ENCODE data around the gene PER2. TPM values are rescaled to one million over a fixed set of nuclear protein-coding genes. Genes with fewer than 3 reads are reported as not detected.
A peak's percentile ranks its signal among the peaks of the same experiment; 100 is the strongest.

The PER2 gene
- total and polyA plus RNA-seq, 2 experiments from 2014 or later = 2.3 to 6.2 TPM

GRCh38 chr2:238225121-238225520, 63.3 kb downstream of the PER2 start:
- Histone ChIP-seq H3K9ac (no peak overlapping the region), H3K9me3 (ENCODE audit: low read depth) (no peaks in the 10 kb centered on the region), H3F3A (ENCODE audit: insufficient read depth) (no peaks in the 10 kb centered on the region), H3K79me2 (ENCODE audit: insufficient read depth) (no peaks in the 10 kb centered on the region), H3K4me3 (no peak overlapping the region), H3K4me2 (ENCODE audit: unreplicated experiment) (no peak overlapping the region), H3K27ac (no peak overlapping the region), H3K27me3 (replicated peaks; ENCODE audit: insufficient read depth) (no peaks in the 10 kb centered on the region; the same call in 1 of the 2 replicates), H3K9me2 (ENCODE audit: insufficient read depth) (no peaks in the 10 kb centered on the region), H2AFZ (no peak overlapping the region), H3K36me3 (ENCODE audit: low read depth) (no peaks in the 10 kb centered on the region), H4K20me1 (ENCODE audit: insufficient read depth) (no peaks in the 10 kb centered on the region), H3K4me1 (ENCODE audit: insufficient read depth) (no peaks in the 10 kb centered on the region)
- TF ChIP-seq EZH2phosphoT487 (IDR thresholded peaks at IDR 0.05; ENCODE audit: insufficient read depth, low read depth) = no peak
- TF ChIP-seq EZH2 (IDR thresholded peaks at IDR 0.05; ENCODE audit: insufficient read depth, poor library complexity, severe bottlenecking) = no peak
- WGBS, 2 experiments (ENCODE audit: low coverage in 1 of 2, low lambda C conversion rate in 2 of 2, missing lambda C conversion rate in 2 of 2) = 78 to 79% methylated on average over 13 of the region's 13 CpGs
- in situ Hi-C loops (cut with MboI) = no loop called here
- DNase-seq = no peak

DNA sequence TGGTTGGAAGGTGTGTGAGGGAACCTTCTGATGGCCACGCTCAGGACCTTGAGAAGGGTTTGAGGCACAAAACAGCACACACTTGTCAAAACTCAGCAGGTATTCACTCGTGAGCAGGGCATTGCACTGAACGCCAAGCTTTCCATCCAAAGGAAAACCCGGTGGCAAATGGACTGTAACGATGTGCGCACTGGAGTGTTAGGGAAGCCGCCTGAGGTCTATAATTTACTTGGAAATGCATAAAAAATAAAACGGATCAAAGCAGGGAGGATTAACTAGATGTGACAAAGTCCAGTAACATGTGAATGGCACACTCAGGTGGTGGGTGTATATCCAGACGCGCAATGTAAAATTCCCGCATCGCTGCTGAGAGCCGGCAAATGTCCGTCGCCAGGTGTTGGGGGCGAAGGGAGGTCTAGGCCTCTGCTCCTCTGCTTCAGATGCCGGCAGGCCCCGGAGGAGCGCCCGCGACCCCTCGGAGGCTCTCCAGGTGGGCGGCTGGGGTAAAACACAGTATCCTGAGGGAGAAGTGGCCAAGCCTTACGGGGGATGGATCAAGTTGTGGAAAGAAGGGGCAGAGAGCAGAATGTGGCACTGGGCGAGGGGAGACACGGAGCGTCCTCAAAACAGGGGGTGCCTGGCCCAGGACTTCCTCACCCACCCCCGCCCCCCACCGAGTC, 63.9 kb downstream of the PER2 start:
- Histone ChIP-seq H3K4me3 (no peak overlapping the region), H3K9ac (no peak overlapping the region), H3K27me3 (replicated peaks; ENCODE audit: insufficient read depth) (no peaks in the 10 kb centered on the region; the same call in 1 of the 2 replicates), H2AFZ (no peak overlapping the region), H3F3A (ENCODE audit: insufficient read depth) (no peaks in the 10 kb centered on the region), H3K27ac (no peak overlapping the region), H3K4me1 (ENCODE audit: insufficient read depth) (no peaks in the 10 kb centered on the region), H3K79me2 (ENCODE audit: insufficient read depth) (no peaks in the 10 kb centered on the region), H3K9me2 (ENCODE audit: insufficient read depth) (no peaks in the 10 kb centered on the region), H3K4me2 (ENCODE audit: unreplicated experiment) (no peak overlapping the region), H3K36me3 (ENCODE audit: low read depth) (no peaks in the 10 kb centered on the region), H3K9me3 (ENCODE audit: low read depth) (no peaks in the 10 kb centered on the region), H4K20me1 (ENCODE audit: insufficient read depth) (no peaks in the 10 kb centered on the region)
- in situ Hi-C loops (cut with MboI) = no loop called here
- no peak for DNase-seq
- no peak for TF ChIP-seq EZH2 (IDR thresholded peaks at IDR 0.05; ENCODE audit: insufficient read depth, poor library complexity, severe bottlenecking)
- WGBS, 2 experiments (ENCODE audit: low coverage in 1 of 2, low lambda C conversion rate in 2 of 2, missing lambda C conversion rate in 2 of 2) = 81 to 82% methylated on average over 25 to 29 of the region's 29 CpGs

DNA sequence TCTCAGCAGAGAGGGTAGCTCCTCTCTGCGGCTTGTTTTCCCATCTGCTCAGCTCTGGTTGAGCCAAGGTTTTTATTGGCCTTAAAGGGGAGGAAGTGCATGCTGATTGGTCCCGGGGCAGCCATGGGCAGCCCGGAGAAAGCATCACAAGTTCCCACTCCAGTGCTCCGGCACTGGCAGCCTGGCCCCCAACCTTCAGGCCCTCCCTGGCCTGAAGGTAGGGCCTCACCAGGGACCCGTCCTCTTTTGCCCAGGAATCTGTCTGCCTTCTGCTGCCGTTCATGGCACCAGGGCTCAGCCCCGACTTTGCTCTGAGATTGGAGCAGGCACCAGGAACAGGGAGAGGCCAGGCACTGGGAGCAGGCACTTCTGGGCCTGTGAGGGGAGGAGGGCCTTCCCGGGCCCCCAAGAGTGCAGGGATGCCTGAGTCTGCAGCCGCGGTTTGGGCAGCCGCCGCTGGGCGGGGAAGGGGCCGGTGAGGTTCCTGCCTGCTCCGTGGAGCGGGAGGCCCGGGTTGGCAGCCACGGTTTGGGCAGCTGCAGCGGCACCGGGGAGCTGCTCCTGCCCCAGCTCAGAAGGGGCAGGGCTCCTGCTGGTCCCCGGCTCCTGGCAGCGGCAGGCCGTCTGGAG, 67.4 kb downstream of the PER2 start:
- Histone ChIP-seq H3K4me3 (no peak overlapping the region), H3K36me3 (ENCODE audit: low read depth) (no peaks in the 10 kb centered on the region), H3K27me3 (replicated peaks; ENCODE audit: insufficient read depth) (no peaks in the 10 kb centered on the region; the same call in 1 of the 2 replicates), H3K27ac (no peak overlapping the region), H3K79me2 (ENCODE audit: insufficient read depth) (no peaks in the 10 kb centered on the region), H3K9me2 (ENCODE audit: insufficient read depth) (no peaks in the 10 kb centered on the region), H3K4me1 (ENCODE audit: insufficient read depth) (no peaks in the 10 kb centered on the region), H3K9ac (no peak overlapping the region), H2AFZ (peak overlapping the region; percentile 53; the same call in 1 of the 2 replicates), H3K9me3 (ENCODE audit: low read depth) (no peaks in the 10 kb centered on the region), H4K20me1 (ENCODE audit: insufficient read depth) (no peaks in the 10 kb centered on the region), H3F3A (ENCODE audit: insufficient read depth) (no peaks in the 10 kb centered on the region), H3K4me2 (ENCODE audit: unreplicated experiment) (no peak overlapping the region)
- no peak for DNase-seq
- 68% methylated on average over 16 to 21 of the region's 23 CpGs for WGBS, 2 experiments (ENCODE audit: low coverage in 1 of 2, low lambda C conversion rate in 2 of 2, missing lambda C conversion rate in 2 of 2)
- TF ChIP-seq EZH2phosphoT487 (IDR thresholded peaks at IDR 0.05; ENCODE audit: insufficient read depth, low read depth) = no peak
- TF ChIP-seq EZH2 (IDR thresholded peaks at IDR 0.05; ENCODE audit: insufficient read depth, poor library complexity, severe bottlenecking) = no peak
- in situ Hi-C loops (cut with MboI) = no loop called here

GRCh38 chr2:238220274-238220891, 68.0 kb downstream of the PER2 start:
- 75 to 77% methylated on average over 10 of the region's 10 CpGs for WGBS, 2 experiments (ENCODE audit: low coverage in 1 of 2, low lambda C conversion rate in 2 of 2, missing lambda C conversion rate in 2 of 2)
- no peak for DNase-seq
- Histone ChIP-seq H2AFZ (peak overlapping the region; percentile 53; the same call in 1 of the 2 replicates), H3K9me3 (ENCODE audit: low read depth) (no peaks in the 10 kb centered on the region), H4K20me1 (ENCODE audit: insufficient read depth) (no peaks in the 10 kb centered on the region), H3K9ac (no peak overlapping the region), H3K27me3 (replicated peaks; ENCODE audit: insufficient read depth) (no peaks in the 10 kb centered on the region; the same call in 1 of the 2 replicates), H3K27ac (no peak overlapping the region), H3K79me2 (ENCODE audit: insufficient read depth) (no peaks in the 10 kb centered on the region), H3F3A (ENCODE audit: insufficient read depth) (no peaks in the 10 kb centered on the region), H3K4me3 (no peak overlapping the region), H3K4me1 (ENCODE audit: insufficient read depth) (no peaks in the 10 kb centered on the region), H3K9me2 (ENCODE audit: insufficient read depth) (no peaks in the 10 kb centered on the region), H3K36me3 (ENCODE audit: low read depth) (no peaks in the 10 kb centered on the region), H3K4me2 (ENCODE audit: unreplicated experiment) (no peak overlapping the region)
- no peak for TF ChIP-seq EZH2 (IDR thresholded peaks at IDR 0.05; ENCODE audit: insufficient read depth, poor library complexity, severe bottlenecking)
- TF ChIP-seq EZH2phosphoT487 (IDR thresholded peaks at IDR 0.05; ENCODE audit: insufficient read depth, low read depth) = no peak
- in situ Hi-C loops (cut with MboI) = no loop called here

All from GM23248 (cell line).